Measurements from ENCODE around the gene CDH5.

Gene CDH5

DNA sequence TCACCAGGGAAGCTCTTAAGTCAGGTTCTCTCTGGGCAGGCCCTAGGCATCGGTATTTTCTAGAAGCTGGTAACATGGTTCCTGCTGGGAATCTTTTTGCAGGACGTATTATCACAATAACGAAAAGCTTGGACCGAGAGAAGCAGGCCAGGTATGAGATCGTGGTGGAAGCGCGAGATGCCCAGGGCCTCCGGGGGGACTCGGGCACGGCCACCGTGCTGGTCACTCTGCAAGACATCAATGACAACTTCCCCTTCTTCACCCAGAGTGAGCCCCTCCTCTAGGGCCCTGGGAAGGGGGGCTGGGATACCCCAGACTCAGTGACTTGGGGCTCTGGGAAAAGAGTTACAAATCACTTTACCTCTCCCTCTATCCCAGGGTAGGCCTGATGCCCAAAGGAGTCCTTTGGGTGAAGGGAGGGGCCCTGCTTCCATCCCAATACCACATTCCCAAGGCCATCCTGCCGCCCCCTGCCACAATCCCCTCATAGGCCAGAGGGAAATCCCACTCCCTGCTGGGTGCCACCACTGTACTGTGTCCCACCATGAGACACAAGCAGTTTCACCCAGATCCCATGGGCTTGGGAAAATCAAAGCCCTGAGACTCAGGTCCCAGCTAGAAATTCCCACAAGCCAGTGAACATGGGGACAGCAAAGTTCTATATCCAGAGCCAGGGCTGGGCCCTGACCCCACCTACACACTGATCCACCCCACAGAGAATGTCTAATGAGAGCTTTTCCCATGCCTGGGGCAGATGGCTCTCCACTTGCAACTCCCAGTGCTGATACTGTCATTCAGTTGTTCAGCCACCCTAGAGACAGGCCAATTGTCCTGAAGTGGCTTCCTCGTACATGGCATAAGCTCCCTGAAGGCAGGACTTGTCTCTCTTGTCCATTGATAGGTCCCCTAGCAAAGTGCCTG lies 23.0 kb downstream of the CDH5 start:
- H3K36me3 ChIP-seq, result no peaks in the 10 kb centered on the region
- TF ChIP-seq Cebpa-rat (IDR thresholded peaks at IDR 0.05), result no peak
- H4K20me1 ChIP-seq, result no peaks in the 10 kb centered on the region
- H3K4me2 ChIP-seq, result no peak overlapping the region
- no peaks in the 10 kb centered on the region for H3K27me3 ChIP-seq
- no peak overlapping the region for H3K9ac ChIP-seq
- H3K27ac ChIP-seq, result no peak overlapping the region
- no peak overlapping the region for H3K4me3 ChIP-seq
- H3K4me1 ChIP-seq, result no peaks in the 10 kb centered on the region
- H3K9me3 ChIP-seq, result no peaks in the 10 kb centered on the region

DNA sequence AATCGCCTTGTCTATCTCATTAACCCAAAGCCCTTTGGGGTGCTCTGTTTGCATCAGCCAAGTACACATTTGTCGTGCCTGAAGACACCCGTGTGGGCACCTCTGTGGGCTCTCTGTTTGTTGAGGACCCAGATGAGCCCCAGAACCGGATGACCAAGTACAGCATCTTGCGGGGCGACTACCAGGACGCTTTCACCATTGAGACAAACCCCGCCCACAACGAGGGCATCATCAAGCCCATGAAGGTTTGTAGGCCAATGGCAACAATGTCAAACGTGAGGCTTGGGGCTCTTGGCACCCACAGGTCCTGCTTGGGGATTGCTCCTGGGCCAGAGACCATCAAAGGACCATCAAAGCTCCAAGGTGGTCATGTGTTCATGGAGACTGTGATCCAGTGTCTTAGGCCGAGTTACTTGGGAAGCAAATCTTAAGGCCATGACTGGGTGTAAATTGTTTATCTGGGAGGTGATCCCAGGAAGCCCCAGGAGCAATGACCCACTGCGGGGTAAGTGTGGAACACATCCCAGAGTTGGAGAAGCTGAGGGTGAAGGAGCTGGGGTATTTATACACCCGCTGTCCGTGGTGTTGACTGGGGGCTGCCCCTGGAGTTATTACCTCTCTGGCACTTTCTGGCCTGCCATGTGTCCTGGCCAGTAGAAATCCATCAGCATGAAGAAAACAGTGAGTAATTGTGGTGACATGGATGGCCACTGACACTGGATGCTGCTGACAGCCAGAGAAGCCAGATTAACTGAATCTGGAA lies 24.0 kb downstream of the CDH5 start:
- Histone ChIP-seq H3K9me3 (no peaks in the 10 kb centered on the region), H3K4me2 (no peak overlapping the region), H4K20me1 (no peaks in the 10 kb centered on the region), H3K36me3 (no peaks in the 10 kb centered on the region), H3K4me1 (no peaks in the 10 kb centered on the region), H3K4me3 (no peak overlapping the region), H3K27me3 (no peaks in the 10 kb centered on the region), H3K27ac (no peak overlapping the region), H3K9ac (no peak overlapping the region)
- TF ChIP-seq Cebpa-rat (IDR thresholded peaks at IDR 0.05), result no peak

DNA sequence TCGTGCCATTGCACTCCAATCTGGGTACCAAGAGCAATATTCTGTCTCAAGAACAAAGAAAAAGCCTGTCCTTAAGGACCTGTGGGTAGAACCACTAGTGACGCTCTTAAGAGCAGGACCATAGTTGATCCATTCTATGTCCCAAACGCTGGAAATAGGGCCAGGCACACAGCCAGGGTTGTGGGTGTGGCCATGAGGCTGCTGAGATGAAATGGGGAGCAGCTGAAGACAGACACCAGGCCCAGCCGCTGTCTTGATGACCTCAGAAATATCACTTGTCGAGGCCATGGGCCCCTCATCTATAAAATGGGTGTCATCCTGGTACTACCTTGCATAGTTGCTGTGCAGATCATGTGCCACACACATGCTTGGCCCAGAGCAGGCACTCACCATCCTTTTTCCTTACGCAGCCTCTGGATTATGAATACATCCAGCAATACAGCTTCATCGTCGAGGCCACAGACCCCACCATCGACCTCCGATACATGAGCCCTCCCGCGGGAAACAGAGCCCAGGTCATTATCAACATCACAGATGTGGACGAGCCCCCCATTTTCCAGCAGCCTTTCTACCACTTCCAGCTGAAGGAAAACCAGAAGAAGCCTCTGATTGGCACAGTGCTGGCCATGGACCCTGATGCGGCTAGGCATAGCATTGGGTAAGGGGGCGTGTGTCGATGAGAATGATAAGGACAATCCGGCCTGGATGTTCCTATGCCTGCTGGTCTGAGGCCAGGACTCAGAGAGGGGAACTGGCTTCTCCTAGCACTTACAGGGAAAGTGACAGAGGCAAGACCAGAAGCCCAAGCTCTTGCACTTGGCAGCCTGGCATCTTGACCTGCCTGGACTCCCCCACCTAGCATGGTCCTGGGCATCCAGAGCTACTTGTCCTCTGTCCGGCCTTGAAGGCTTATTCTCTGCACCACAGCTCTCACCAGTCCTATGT lies 25.5 kb downstream of the CDH5 start:
- H3K27ac ChIP-seq, result no peak overlapping the region
- TF ChIP-seq Cebpa-rat (IDR thresholded peaks at IDR 0.05), result no peak
- H3K36me3 ChIP-seq, result no peaks in the 10 kb centered on the region
- H3K4me2 ChIP-seq, result no peak overlapping the region
- H4K20me1 ChIP-seq, result no peaks in the 10 kb centered on the region
- no peak overlapping the region for H3K4me3 ChIP-seq
- H3K9ac ChIP-seq, result no peak overlapping the region
- H3K9me3 ChIP-seq, result no peaks in the 10 kb centered on the region
- H3K27me3 ChIP-seq, result no peaks in the 10 kb centered on the region
- H3K4me1 ChIP-seq, result peaks cover 11% of the 10 kb centered on the region

DNA sequence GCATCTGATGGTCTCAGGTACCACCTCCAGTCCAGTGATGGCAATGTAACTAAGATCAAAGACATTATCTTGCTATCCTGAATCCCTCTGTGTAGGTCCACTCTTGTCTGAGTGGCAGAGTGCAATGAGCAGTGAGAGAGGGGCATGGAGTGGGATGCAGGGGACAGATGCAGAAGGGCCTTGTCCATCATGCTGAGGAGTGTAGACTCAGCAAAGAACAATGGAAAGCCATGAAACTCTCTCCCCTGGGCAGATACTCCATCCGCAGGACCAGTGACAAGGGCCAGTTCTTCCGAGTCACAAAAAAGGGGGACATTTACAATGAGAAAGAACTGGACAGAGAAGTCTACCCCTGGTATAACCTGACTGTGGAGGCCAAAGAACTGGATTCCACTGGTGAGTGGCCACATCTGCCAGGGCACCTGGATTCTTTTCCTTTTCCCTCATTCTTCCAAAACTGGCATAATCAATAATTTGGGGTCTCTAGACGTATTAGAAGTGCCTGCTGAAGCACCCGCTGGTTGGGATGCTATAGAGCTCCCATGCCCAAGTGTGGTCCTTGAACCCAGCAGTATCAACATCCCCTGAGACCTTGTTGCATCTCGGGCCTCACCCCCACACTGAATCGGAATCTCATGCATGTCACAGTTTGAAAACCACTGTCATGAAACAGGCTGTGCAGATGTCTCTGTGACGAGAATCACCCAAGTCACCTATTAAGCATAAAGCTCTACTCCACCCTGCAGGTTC lies 29.5 kb downstream of the CDH5 start:
- H3K9me3 ChIP-seq, result no peaks in the 10 kb centered on the region
- no peak for TF ChIP-seq Cebpa-rat (IDR thresholded peaks at IDR 0.05)
- peaks cover 46% of the 10 kb centered on the region for H3K4me1 ChIP-seq
- H4K20me1 ChIP-seq, result no peaks in the 10 kb centered on the region
- no peaks in the 10 kb centered on the region for H3K27me3 ChIP-seq
- H3K4me3 ChIP-seq, result no peak overlapping the region
- H3K4me2 ChIP-seq, result peak overlapping the region; percentile 25; the same call in 1 of the 2 replicates
- no peaks in the 10 kb centered on the region for H3K36me3 ChIP-seq
- no peak overlapping the region for H3K27ac ChIP-seq
- no peak overlapping the region for H3K9ac ChIP-seq

DNA sequence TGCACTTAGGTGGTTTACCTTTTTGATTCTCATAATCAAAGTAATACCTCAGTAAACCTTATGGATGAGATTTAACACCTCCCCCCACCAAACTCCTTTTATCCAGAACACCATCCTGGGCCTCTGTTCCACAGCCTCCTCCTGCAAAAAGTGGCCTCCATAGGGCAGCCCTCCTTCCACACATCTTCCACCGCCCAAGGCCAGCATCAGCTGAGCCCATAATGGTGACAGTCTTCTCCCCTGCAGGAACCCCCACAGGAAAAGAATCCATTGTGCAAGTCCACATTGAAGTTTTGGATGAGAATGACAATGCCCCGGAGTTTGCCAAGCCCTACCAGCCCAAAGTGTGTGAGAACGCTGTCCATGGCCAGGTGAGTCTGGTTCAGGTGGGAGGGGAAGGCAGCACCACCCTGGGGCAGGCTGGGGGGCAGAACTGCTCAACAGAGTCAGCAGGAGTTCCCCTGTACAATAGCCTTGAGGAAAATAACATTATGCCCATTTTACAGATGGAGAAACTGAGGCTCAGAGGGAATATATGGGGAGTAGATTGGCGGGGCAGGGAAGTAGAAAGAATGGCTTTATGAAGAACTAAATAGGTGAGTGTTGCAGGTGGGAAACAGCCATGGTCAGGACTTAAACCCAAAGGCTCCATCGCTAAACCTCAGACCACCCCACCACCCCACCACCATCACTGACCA lies 31.4 kb downstream of the CDH5 start:
- no peaks in the 10 kb centered on the region for H3K36me3 ChIP-seq
- H3K27ac ChIP-seq, result no peak overlapping the region
- no peaks in the 10 kb centered on the region for H3K9me3 ChIP-seq
- H4K20me1 ChIP-seq, result no peaks in the 10 kb centered on the region
- H3K4me3 ChIP-seq, result no peak overlapping the region
- peak overlapping the region; percentile 64 for H3K4me2 ChIP-seq
- TF ChIP-seq Cebpa-rat (IDR thresholded peaks at IDR 0.05), result no peak
- no peak overlapping the region for H3K9ac ChIP-seq
- H3K27me3 ChIP-seq, result no peaks in the 10 kb centered on the region
- H3K4me1 ChIP-seq, result peaks cover 57% of the 10 kb centered on the region

DNA sequence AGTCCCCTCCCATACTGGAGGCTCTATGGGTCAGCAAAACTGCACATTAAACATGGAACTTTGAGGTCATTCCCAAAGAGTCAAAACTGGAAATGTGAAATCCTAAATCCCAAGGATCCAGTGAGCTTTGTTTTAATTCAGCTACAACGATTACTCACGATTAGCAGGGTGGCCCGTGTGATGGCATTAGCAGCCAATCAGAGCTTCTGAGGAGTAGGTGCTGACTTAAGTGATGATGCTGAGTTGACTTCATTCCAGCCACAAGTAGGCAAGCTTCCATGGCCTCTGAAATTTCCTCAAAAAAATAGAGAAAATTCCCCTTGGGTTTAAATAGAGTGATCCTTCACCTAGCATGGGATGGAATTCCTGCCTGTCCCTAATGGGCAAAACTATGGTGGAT lies 32.5 kb downstream of the CDH5 start:
- Histone ChIP-seq H3K4me2 (peak overlapping the region; percentile 64), H3K9ac (no peak overlapping the region), H3K27ac (no peak overlapping the region; the same call in 1 of the 2 replicates), H3K9me3 (no peaks in the 10 kb centered on the region), H4K20me1 (no peaks in the 10 kb centered on the region), H3K36me3 (no peaks in the 10 kb centered on the region), H3K4me3 (no peak overlapping the region), H3K4me1 (peaks cover 57% of the 10 kb centered on the region), H3K27me3 (no peaks in the 10 kb centered on the region)
- TF ChIP-seq Cebpa-rat (IDR thresholded peaks at IDR 0.05), result no peak

DNA sequence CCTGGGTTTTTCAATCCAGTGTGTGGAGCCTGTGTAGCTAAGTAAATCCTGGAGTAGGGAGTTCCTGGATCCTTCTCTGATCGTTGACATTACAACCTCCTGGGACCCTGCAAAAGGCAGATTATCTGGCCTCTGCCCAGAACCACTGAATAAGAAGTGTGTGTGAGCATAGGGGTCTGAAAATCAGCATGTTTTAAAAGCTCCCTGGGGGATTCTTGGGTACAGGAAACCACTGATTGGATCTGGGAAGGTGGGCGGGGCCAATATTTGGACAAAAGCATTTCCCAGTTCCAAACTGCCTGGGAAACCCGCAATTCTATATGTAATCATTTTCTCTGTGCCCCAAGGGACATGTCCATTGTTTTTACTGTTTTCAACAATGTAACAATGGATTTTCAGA lies 33.4 kb downstream of the CDH5 start:
- no peak for TF ChIP-seq Cebpa-rat (IDR thresholded peaks at IDR 0.05)
- peaks cover 3% of the 10 kb centered on the region; the same call in 1 of the 2 replicates for H3K9me3 ChIP-seq
- no peaks in the 10 kb centered on the region for H3K36me3 ChIP-seq
- H3K27ac ChIP-seq, result no peak overlapping the region
- no peak overlapping the region for H3K4me3 ChIP-seq
- no peak overlapping the region for H3K9ac ChIP-seq
- H4K20me1 ChIP-seq, result no peaks in the 10 kb centered on the region
- peak overlapping the region; percentile 64 for H3K4me2 ChIP-seq
- H3K27me3 ChIP-seq, result no peaks in the 10 kb centered on the region
- H3K4me1 ChIP-seq, result peaks cover 57% of the 10 kb centered on the region

DNA sequence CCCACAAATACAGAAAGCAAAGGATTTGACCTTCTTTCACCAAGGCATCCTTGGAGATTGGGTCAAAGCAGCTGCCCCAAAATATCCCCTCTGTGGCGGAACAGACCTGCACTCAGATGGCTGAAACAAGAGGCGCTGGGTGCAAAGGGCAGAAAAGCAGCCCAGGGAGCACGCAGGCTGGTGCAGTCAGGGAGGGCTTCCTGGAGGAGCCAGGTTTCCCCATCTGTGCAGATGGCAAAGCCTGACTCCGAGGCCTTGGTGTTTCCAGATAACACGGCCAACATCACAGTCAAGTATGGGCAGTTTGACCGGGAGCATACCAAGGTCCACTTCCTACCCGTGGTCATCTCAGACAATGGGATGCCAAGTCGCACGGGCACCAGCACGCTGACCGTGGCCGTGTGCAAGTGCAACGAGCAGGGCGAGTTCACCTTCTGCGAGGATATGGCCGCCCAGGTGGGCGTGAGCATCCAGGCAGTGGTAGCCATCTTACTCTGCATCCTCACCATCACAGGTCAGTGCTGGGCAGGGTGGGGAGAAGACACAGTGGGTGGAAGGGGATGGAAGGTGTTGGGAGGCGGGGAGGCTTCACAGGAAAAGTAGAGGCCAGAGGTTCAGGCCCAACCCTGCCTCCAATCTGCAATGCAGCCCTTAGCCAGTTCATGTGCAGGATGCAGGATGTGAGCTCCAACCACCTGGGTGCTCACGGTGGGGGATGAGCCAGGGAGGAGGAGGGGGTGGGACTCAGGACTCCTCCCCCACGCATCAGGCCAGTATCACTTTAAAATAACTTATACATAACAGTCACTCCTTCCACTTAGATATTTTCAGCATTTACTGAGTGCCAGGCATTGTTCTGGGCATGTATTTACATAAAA lies 34.3 kb downstream of the CDH5 start:
- no peaks in the 10 kb centered on the region for H3K36me3 ChIP-seq
- no peak for TF ChIP-seq Cebpa-rat (IDR thresholded peaks at IDR 0.05)
- no peaks in the 10 kb centered on the region for H3K27me3 ChIP-seq
- peaks cover 6% of the 10 kb centered on the region; the same call in 1 of the 2 replicates for H3K9me3 ChIP-seq
- no peak overlapping the region for H3K9ac ChIP-seq
- no peak overlapping the region for H3K4me3 ChIP-seq
- H4K20me1 ChIP-seq, result no peaks in the 10 kb centered on the region
- H3K4me2 ChIP-seq, result peak overlapping the region; percentile 64
- H3K27ac ChIP-seq, result no peak overlapping the region
- H3K4me1 ChIP-seq, result peaks cover 57% of the 10 kb centered on the region
